K562 (cell line): ENCODE data around the gene NCOA1. TPM values are rescaled to one million over a fixed set of nuclear protein-coding genes. Genes with fewer than 3 reads are reported as not detected.

Experiments
- ATAC-seq: fragments of 200-7000 bp; cut with Tn5 transposase; 3 replicates; pipeline ENCODE4 v1.9.1; 2020; ENCODE audit warnings: moderate library complexity
- BruUV-seq: library from RNA; stranded (reverse); fragments of 400-500 nt; replicated peaks from 2 replicates; lab custom pipeline; 2021; lab: Mats Ljungman, UMichigan
- CTCF ChIA-PET: fragments of 300-600 bp; formaldehyde crosslinking; extraction: SDS; loops from one replicate; lab custom pipeline; 2021; ENCODE audit warnings: low intra/inter-chr PET ratio; lab: Yijun Ruan, JAX
- POLR2A ChIA-PET: fragments of 300-600, 350-650 bp; sonication (Branson Sonifier 250); formaldehyde crosslinking; extraction: SDS; loops from one replicate; lab custom pipeline; 2021; ENCODE audit warnings: antibody characterized with exemption, inconsistent platforms; lab: Yijun Ruan, JAX
- DNase-seq, 4 experiments: peaks; one replicate each; pipeline versions ENCODE4 v3.0.0 to v3.0.0-alpha.2; 2011 to 2018; ENCODE audit warnings: low spot score in 3 of 4, mixed read lengths in 3 of 4; ENCODE audit errors: extremely low read depth in 1 of 4
- FAIRE-seq: peaks from 2 replicates; lab custom pipeline; 2011; peaks lifted over from hg19 to GRCh38; lab: Jason Lieb, UNC
- H2AFZ ChIP-seq: 2 replicates; pipeline ENCODE4 v1.6.0; 2011; ENCODE audit warnings: low read depth, low read length, control low read depth, inconsistent platforms
- H3K27ac ChIP-seq: fragments of 200-600 bp; 3 replicates; pipeline ENCODE4 v1.8.0; 2011; ENCODE audit warnings: low read depth, mild to moderate bottlenecking, control low read depth, inconsistent platforms, low read length, moderate library complexity, mixed read lengths; ENCODE audit errors: extremely low read depth
- H3K27me3 ChIP-seq, 2 experiments: fragments of 300-600 bp in 1 of 2; 2 replicates in 1 of 2; 3 replicates in 1 of 2; pipeline versions ENCODE4 v1.6.0 to v1.8.0; 2011; ENCODE audit warnings: inconsistent platforms in 2 of 2, low read length in 2 of 2, mild to moderate bottlenecking in 1 of 2, mixed read lengths in 1 of 2, moderate library complexity in 1 of 2; ENCODE audit not compliant: control insufficient read depth in 2 of 2, insufficient read depth in 2 of 2
- H3K36me3 ChIP-seq: fragments of 300-600 bp; 3 replicates; pipeline ENCODE4 v1.8.0; 2011; ENCODE audit warnings: mild to moderate bottlenecking, low read length, inconsistent platforms; ENCODE audit not compliant: control insufficient read depth, insufficient read depth
- H3K4me1 ChIP-seq, 2 experiments: fragments of 200-600 bp in 1 of 2; replicated peaks in 1 of 2; 2 replicates in 1 of 2; 3 replicates in 1 of 2; pipeline versions ENCODE4 v1.5.1 to v1.8.0; 2011; ENCODE audit warnings: inconsistent platforms in 2 of 2, low read length in 2 of 2, mild to moderate bottlenecking in 1 of 2, mixed read lengths in 1 of 2, moderate library complexity in 1 of 2; ENCODE audit not compliant: control insufficient read depth in 2 of 2, insufficient read depth in 2 of 2
- H3K4me2 ChIP-seq: 2 replicates; pipeline ENCODE4 v1.6.1; 2011; ENCODE audit warnings: low read length, control low read depth, inconsistent platforms, mixed read lengths; ENCODE audit not compliant: insufficient read depth
- H3K4me3 ChIP-seq: fragments of 200-600 bp; sonication (generic), shearing (Covaris generic); 2 replicates; pipeline ENCODE4 v1.5.1; 2016; ENCODE audit warnings: control low read depth, inconsistent platforms
- H3K79me2 ChIP-seq: fragments of 200-600 bp; 3 replicates; pipeline ENCODE4 v1.8.0; 2011; ENCODE audit warnings: low read length, inconsistent platforms; ENCODE audit not compliant: control insufficient read depth, insufficient read depth
- H3K9ac ChIP-seq, 2 experiments: 2 replicates each; pipeline versions ENCODE4 v1.6.0 to v1.6.1; 2011; ENCODE audit warnings: low read depth in 2 of 2, low read length in 2 of 2, control low read depth in 1 of 2, inconsistent platforms in 1 of 2, mild to moderate bottlenecking in 1 of 2, mixed read lengths in 1 of 2; ENCODE audit not compliant: insufficient read depth in 1 of 2
- H3K9me1 ChIP-seq: one replicate; pipeline ENCODE4 v1.6.0; 2011; ENCODE audit warnings: inconsistent platforms, mild to moderate bottlenecking, low read length, moderate library complexity; ENCODE audit not compliant: control insufficient read depth, insufficient read depth
- H3K9me3 ChIP-seq: replicated peaks from 2 replicates; pipeline ENCODE4 v1.5.1; 2011; ENCODE audit warnings: low read depth, low read length, inconsistent platforms; ENCODE audit not compliant: control insufficient read depth, insufficient read depth
- H4K20me1 ChIP-seq: replicated peaks from 2 replicates; pipeline ENCODE4 v1.6.1; 2011; ENCODE audit warnings: low read length, inconsistent platforms, mixed read lengths; ENCODE audit not compliant: control insufficient read depth, insufficient read depth
- ARID2 ChIP-seq: fragments of 450-650 bp; IDR thresholded peaks from 2 replicates; pipeline ENCODE4 v1.6.1; 2017; ENCODE audit warnings: antibody characterized with exemption, mild to moderate bottlenecking
- CEBPB ChIP-seq: fragments of 450-650 bp; IDR thresholded peaks from 2 replicates; pipeline ENCODE4 v1.6.1; 2016; ENCODE audit warnings: missing genetic modification characterization, missing compliant biosample characterization
- FOXA3 ChIP-seq, 2 experiments: fragments of 450-650 bp in 1 of 2; sonication (generic) in 1 of 2; formaldehyde crosslinking; IDR thresholded peaks in 1 of 2; conservative IDR thresholded peaks in 1 of 2; 2 replicates each; pipeline versions ENCODE4 v1.4.0 to v1.8.0; 2020 to 2022; ENCODE audit warnings: mild to moderate bottlenecking in 2 of 2, missing genetic modification reagents in 1 of 2
- HMG20B ChIP-seq: fragments of 250-450 bp; sonication (Bioruptor Pico); IDR thresholded peaks from 2 replicates; pipeline ENCODE4 v1.5.0; 2021; ENCODE audit warnings: mild to moderate bottlenecking
- SIN3A ChIP-seq, 2 experiments: fragments of 150-350 bp in 1 of 2; IDR thresholded peaks; 2 replicates each; pipeline ENCODE4 v1.6.1; 2011 to 2016; ENCODE audit warnings: borderline replicate concordance in 2 of 2, low read depth in 2 of 2, low read length in 2 of 2, mild to moderate bottlenecking in 2 of 2, moderate library complexity in 2 of 2; ENCODE audit not compliant: control insufficient read depth in 1 of 2
- SRF ChIP-seq, 2 experiments: fragments of 250-450, 450-650 bp in 1 of 2; sonication (Bioruptor Pico) in 1 of 2; sonication (generic) in 1 of 2; formaldehyde crosslinking; IDR thresholded peaks; 2 replicates each; pipeline versions ENCODE4 v1.5.0 to v1.5.1; 2020 to 2022; ENCODE audit warnings: mild to moderate bottlenecking in 1 of 2, missing genetic modification reagents in 1 of 2
- WGBS: fragments of 100-300 bp; shearing (Covaris generic); methylation state at CpG from one replicate; pipeline ENCODE4 v1.1.6; 2016; ENCODE audit warnings: low coverage, mixed read lengths; ENCODE audit not compliant: insufficient coverage; ENCODE audit errors: missing lambda C conversion rate; 5-methylcytosine and 5-hydroxymethylcytosine counted together
- in situ Hi-C: fragments of 300-500 bp; cut with MboI; formaldehyde crosslinking; loops from 4 replicates; pipeline ENCODE4 v1.15.0; 2018; ENCODE audit warnings: inconsistent platforms, mixed read lengths
- intact Hi-C: fragments of 100-400 bp; cut with micrococcal nuclease; formaldehyde crosslinking; loops from 2 replicates; pipeline ENCODE4 v1.14.2; 2022
- polyA plus RNA-seq, 8 experiments: library from polyadenylated mRNA; depleted of rRNA in 4 of 8; stranded (reverse) in 5 of 8; unstranded in 3 of 8; fragments of >200 nt; fragmentation: Nextera tagmentation in 2 of 8; fragmentation: Illumina TruSeq in 1 of 8; extraction: Ambion mirVana in 2 of 8; extraction: Trizol in 1 of 8; gene quantifications; 2 replicates each; pipeline versions ENCODE4 v1.2.1 to v1.2.3, GENCODE V29; 2011 to 2014; ENCODE audit warnings: inconsistent platforms in 1 of 8, missing spikeins in 1 of 8
- total RNA-seq, 7 experiments: library from RNA; depleted of rRNA in 6 of 7; stranded (reverse); fragments of >200 nt in 6 of 7; fragmentation: Illumina TruSeq in 2 of 7; extraction: Trizol in 2 of 7; gene quantifications; 2 replicates each; pipeline versions ENCODE4 v1.2.1 to v1.2.3, GENCODE V29; 2011 to 2021; ENCODE audit warnings: low replicate concordance in 1 of 7
- TF ChIP-seq, protein P1 (sequence below): fragments of 250-450 bp; sonication (Bioruptor Pico); IDR thresholded peaks from 2 replicates; pipeline ENCODE4 v1.8.0; 2022; ENCODE audit warnings: moderate library complexity, mild to moderate bottlenecking, inconsistent platforms
- TF ChIP-seq, protein P2 (sequence below): sonication (generic); formaldehyde crosslinking; IDR thresholded peaks from 2 replicates; pipeline ENCODE4 v1.9.0; 2022; ENCODE audit warnings: mild to moderate bottlenecking, missing genetic modification reagents

Gene NCOA1
- total and polyA plus RNA-seq, 9 of the 15 experiments (the other 6 are each of a cell fraction or from before 2014, with no cell fraction given) = 4.9 to 25.7 (median 17.0) TPM

DNA sequence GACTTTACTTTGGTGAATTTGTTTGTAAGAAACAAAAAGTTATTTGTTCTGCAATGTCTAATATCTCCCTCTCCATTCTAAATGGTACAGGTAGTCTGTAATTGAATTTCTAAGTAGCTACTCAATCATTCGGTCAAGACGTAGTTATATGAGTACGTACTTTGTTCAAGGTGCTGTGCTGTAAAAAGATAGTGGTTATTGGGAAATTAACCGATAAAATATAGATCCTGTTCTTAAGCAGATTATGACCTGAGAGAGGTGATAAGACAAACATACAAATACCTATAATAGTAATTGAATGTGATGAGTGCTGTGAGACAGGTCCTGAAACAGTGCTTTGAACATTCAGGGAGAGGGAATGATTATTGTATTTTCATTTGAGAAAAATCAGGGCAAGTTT lies 7.1 kb downstream of the NCOA1 start (continued):
- 0 out of 2 replicates have a peak, but pooled peaks have one; percentile 14 for TF ChIP-seq CEBPB (tag)
- TF ChIP-seq ARID2 = no peak
- no peak for TF ChIP-seq FOXA3 (CRISPR knock-in tag; conservative IDR thresholded peaks at IDR 0.05 in 1 of 2, IDR thresholded peaks at IDR 0.05 in 1 of 2)
- TF ChIP-seq SRF (CRISPR knock-in tag; IDR thresholded peaks at IDR 0.05) = no peak
- no peak for TF ChIP-seq HMG20B (CRISPR knock-in tag)
- TF ChIP-seq, protein P1, sequence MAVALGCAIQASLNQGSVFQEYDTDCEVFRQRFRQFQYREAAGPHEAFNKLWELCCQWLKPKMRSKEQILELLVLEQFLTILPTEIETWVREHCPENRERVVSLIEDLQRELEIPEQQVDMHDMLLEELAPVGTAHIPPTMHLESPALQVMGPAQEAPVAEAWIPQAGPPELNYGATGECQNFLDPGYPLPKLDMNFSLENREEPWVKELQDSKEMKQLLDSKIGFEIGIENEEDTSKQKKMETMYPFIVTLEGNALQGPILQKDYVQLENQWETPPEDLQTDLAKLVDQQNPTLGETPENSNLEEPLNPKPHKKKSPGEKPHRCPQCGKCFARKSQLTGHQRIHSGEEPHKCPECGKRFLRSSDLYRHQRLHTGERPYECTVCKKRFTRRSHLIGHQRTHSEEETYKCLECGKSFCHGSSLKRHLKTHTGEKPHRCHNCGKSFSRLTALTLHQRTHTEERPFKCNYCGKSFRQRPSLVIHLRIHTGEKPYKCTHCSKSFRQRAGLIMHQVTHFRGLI = no peak
- no peak for TF ChIP-seq SIN3A (IDR thresholded peaks at IDR 0.05; ENCODE audit: borderline replicate concordance in 2 of 2, control insufficient read depth in 1 of 2, low read depth in 2 of 2, low read length in 2 of 2)

GRCh38 chr2:24501813-24502212 lies 10.8 kb downstream of the NCOA1 start:
- Histone ChIP-seq H3K27me3 (no peaks in the 10 kb centered on the region), H3K36me3 (no peaks in the 10 kb centered on the region; the same call in 2 of the 3 replicates), H3K27ac (no peak overlapping the region), H3K9ac (no peak overlapping the region), H4K20me1 (no peaks in the 10 kb centered on the region; the same call in 1 of the 2 replicates), H3K9me1 (no peaks in the 10 kb centered on the region), H2AFZ (no peak overlapping the region), H3K4me1 (peaks cover 0 to 11% of the 10 kb centered on the region in 2 experiments; a peak in 2 of 5 replicates), H3K4me2 (no peak overlapping the region), H3K4me3 (no peak overlapping the region), H3K79me2 (peaks cover 90% of the 10 kb centered on the region), H3K9me3 (no peaks in the 10 kb centered on the region)
- DNase-seq (no peak), ATAC-seq (no peak), FAIRE-seq (no peak)
- 50% methylated on average over 2 of the region's 2 CpGs for WGBS
- intact Hi-C loops = no loop called here
- in situ Hi-C loops = no loop called here
- BruUV-seq = no TSS peak
- TF ChIP-seq CEBPB (tag) = peak; percentile 49; the same call in 1 of the 2 replicates
- TF ChIP-seq, protein P2, sequence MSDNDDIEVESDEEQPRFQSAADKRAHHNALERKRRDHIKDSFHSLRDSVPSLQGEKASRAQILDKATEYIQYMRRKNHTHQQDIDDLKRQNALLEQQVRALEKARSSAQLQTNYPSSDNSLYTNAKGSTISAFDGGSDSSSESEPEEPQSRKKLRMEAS (CRISPR knock-in tag) = no peak
- POLR2A ChIA-PET = no interaction called here
- CTCF ChIA-PET = no interaction called here
